Type B pancreatic cell (in vitro differentiated cells): ENCODE data around the gene TBC1D10B. TPM values are rescaled to one million over a fixed set of nuclear protein-coding genes. Genes with fewer than 3 reads are reported as not detected.
A peak's percentile ranks its signal among the peaks of the same experiment; 100 is the strongest.

ENCODE experiments used
- DNase-seq: peaks from one replicate; pipeline ENCODE4 v3.0.0; 2021; ENCODE audit warnings: mixed read lengths; ENCODE audit not compliant: unreplicated experiment; ENCODE audit errors: extremely low spot score
- H3K27ac Mint-ChIP-seq: 2 replicates; pipeline ENCODE4 v1.8.0; 2021; ENCODE audit warnings: mild to moderate bottlenecking, mixed read lengths
- H3K27me3 Mint-ChIP-seq: 2 replicates; pipeline ENCODE4 v1.8.0; 2021; ENCODE audit warnings: mixed read lengths
- H3K36me3 Mint-ChIP-seq: 2 replicates; pipeline ENCODE4 v1.8.0; 2021; ENCODE audit warnings: mixed read lengths
- H3K4me1 Mint-ChIP-seq: one replicate; pipeline ENCODE4 v1.8.0; 2021; ENCODE audit warnings: mixed read lengths; ENCODE audit not compliant: unreplicated experiment
- H3K4me3 Mint-ChIP-seq: 2 replicates; pipeline ENCODE4 v1.8.0; 2021; ENCODE audit warnings: mild to moderate bottlenecking, mixed read lengths
- H3K9me3 Mint-ChIP-seq: 2 replicates; pipeline ENCODE4 v1.8.0; 2021; ENCODE audit warnings: mixed read lengths
- total RNA-seq: library from RNA; stranded (reverse); gene quantifications from 2 replicates; pipeline ENCODE4 v1.2.1, GENCODE V29; 2021; ENCODE audit warnings: low replicate concordance
- TF ChIP-seq, protein P1 (sequence below): fragments of 200-600 bp; sonication (generic); conservative IDR thresholded peaks from 2 replicates; pipeline ENCODE4 v1.5.0; 2021; ENCODE audit warnings: antibody characterized with exemption, mild to moderate bottlenecking

TBC1D10B gene
- total RNA-seq, 1 donor from 2014 or later, result 46.8 TPM

DNA sequence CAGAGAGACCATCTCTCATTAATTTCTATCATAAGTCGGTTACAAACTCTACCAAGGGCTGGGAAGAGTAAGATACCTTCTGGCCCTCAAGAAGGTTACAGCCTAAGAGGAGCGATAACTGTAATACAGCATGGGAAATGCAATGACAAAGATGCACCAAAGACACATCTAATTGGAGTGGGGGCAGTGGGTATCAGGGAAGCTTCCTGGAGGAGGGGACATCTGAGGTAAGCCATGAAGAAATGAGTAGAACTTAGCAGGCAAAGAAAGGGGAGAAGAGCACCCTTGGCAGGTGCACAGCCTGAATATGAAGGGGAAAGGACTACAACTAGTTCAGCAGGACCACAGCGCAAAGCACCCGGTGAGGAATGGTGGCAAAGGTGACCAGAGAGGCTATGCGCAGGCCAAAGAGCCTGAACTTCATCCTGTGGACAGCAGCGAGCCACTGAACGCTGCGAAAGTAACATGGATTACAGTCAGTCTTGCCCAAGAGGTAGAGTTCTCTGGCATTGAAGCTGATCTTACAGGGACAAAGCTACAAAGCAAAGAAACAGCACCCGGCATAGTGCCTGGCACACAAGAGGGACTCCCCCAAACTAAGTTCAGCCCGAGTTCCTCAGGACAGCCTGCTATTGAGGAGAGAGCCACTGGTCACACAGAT, 2.8 kb downstream of the TBC1D10B start:
- TF ChIP-seq, protein P1, sequence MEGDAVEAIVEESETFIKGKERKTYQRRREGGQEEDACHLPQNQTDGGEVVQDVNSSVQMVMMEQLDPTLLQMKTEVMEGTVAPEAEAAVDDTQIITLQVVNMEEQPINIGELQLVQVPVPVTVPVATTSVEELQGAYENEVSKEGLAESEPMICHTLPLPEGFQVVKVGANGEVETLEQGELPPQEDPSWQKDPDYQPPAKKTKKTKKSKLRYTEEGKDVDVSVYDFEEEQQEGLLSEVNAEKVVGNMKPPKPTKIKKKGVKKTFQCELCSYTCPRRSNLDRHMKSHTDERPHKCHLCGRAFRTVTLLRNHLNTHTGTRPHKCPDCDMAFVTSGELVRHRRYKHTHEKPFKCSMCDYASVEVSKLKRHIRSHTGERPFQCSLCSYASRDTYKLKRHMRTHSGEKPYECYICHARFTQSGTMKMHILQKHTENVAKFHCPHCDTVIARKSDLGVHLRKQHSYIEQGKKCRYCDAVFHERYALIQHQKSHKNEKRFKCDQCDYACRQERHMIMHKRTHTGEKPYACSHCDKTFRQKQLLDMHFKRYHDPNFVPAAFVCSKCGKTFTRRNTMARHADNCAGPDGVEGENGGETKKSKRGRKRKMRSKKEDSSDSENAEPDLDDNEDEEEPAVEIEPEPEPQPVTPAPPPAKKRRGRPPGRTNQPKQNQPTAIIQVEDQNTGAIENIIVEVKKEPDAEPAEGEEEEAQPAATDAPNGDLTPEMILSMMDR, result no peak

DNA sequence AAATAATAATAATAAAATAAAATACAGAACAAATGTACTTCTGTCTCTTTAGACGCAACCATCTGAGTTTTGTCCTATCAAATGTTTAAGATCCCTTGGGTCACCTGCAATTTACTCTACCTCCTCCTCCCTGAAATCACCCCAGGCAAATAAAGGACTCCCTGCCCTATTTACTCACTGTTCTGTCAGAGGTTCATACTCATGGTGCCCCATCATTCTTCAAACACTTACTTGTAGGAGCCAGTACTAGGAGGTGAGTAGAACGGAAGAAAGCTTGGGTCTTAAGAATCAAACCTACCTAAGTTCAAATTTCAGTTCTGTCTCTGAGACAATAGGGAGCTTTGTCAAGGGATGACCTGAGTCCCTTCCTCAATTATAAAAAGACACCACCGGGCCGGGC, 3.8 kb downstream of the TBC1D10B start:
- Mint-ChIP-seq H3K4me1 (peaks cover 35% of the 10 kb centered on the region), H3K9me3 (no peaks in the 10 kb centered on the region), H3K4me3 (peak overlapping the region; percentile 94), H3K27me3 (no peaks in the 10 kb centered on the region), H3K36me3 (peaks cover 14% of the 10 kb centered on the region), H3K27ac (no peak overlapping the region)
- TF ChIP-seq, protein P1, result no peak
- no peak for DNase-seq

More for the DNA sequence above, 2.8 kb downstream of the TBC1D10B start:
- H3K27ac Mint-ChIP-seq, result peak overlapping the region; percentile 66
- peaks cover 10% of the 10 kb centered on the region for H3K36me3 Mint-ChIP-seq
- DNase-seq, result no peak
- H3K27me3 Mint-ChIP-seq, result no peaks in the 10 kb centered on the region
- H3K4me1 Mint-ChIP-seq, result peaks cover 41% of the 10 kb centered on the region
- H3K4me3 Mint-ChIP-seq, result peak overlapping the region; percentile 94
- no peaks in the 10 kb centered on the region for H3K9me3 Mint-ChIP-seq

DNA sequence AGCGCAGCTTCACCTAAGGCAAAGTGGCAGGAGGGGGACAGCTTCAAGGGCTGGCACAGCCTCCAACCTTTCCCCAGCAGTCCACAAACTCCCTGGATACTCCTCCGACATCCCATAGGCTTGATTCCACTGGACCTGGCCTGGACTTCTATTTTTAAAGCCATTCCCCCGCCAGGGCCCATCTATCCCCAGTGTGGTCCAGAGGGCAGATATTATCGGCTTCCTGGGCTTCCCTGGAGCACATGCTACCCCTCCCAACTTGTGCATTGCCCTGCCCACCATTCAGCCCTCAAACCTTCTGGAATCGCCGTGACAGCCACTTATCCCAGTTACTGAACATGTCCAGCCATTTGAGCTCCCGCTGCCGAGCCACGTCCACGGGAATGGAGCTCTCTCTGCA, 5.1 kb downstream of the TBC1D10B start:
- H3K27me3 Mint-ChIP-seq, result no peaks in the 10 kb centered on the region
- no peak overlapping the region for H3K4me3 Mint-ChIP-seq
- TF ChIP-seq, protein P1, result no peak
- H3K27ac Mint-ChIP-seq, result no peak overlapping the region
- H3K36me3 Mint-ChIP-seq, result peaks cover 18% of the 10 kb centered on the region
- H3K4me1 Mint-ChIP-seq, result peaks cover 29% of the 10 kb centered on the region
- no peaks in the 10 kb centered on the region for H3K9me3 Mint-ChIP-seq
- no peak for DNase-seq

DNA sequence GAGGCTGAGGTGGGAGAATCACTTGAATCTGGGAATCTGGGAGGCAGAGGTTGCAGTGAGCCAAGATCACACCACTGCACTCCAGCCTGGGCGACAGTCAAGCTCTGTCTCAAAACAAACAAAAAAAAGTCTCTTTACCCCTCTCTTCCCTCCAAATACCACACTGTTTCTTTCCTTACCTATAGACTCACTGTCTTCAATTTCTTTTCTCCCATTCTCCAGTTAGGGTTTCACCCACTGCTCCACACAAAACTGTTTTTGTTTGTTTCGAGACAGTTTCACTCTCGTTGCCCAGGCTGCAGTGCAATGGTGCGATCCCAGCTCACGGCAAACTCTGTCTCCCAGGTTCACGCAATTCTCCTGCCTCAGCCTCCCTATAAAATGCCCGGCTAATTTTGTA, 9.1 kb downstream of the TBC1D10B start:
- DNase-seq, result no peak

DNA sequence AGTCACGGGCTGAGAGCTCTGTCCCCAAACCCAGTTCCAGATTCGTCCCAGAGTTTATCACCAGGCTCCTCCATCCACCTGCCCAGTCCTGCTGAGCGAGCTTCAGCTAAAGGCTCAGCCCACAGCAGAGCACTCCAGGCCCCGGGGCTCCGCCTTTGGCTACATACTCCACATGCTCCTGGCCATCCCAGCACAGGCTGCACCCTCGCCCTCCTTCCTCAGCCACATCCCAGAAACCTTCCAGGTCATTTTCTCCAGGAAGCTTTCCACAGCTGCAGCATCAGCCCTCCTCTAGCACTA, 10.5 kb downstream of the TBC1D10B start:
- TF ChIP-seq, protein P1, result no peak
- DNase-seq, result no peak
- H3K4me3 Mint-ChIP-seq, result no peak overlapping the region
- H3K4me1 Mint-ChIP-seq, result peaks cover 4% of the 10 kb centered on the region
- H3K36me3 Mint-ChIP-seq, result peaks cover 22% of the 10 kb centered on the region
- no peaks in the 10 kb centered on the region for H3K9me3 Mint-ChIP-seq
- H3K27me3 Mint-ChIP-seq, result no peaks in the 10 kb centered on the region
- no peak overlapping the region for H3K27ac Mint-ChIP-seq

More for the DNA sequence above, 9.1 kb downstream of the TBC1D10B start:
- TF ChIP-seq, protein P1, result no peak
- Mint-ChIP-seq H3K4me1 (peaks cover 7% of the 10 kb centered on the region), H3K36me3 (peaks cover 18% of the 10 kb centered on the region), H3K4me3 (no peak overlapping the region), H3K27ac (peak overlapping the region; percentile 55), H3K9me3 (no peaks in the 10 kb centered on the region), H3K27me3 (no peaks in the 10 kb centered on the region)
